GM21423 (cell line): ENCODE results near the gene GHR.

Source experiments
- ATAC-seq: cut with Tn5 transposase; IDR thresholded peaks from one replicate; pipeline ENCODE4 v1.9.1; 2021; ENCODE audit warnings: mild to moderate bottlenecking, moderate library complexity; ENCODE audit not compliant: unreplicated experiment

The GHR gene

GRCh38 chr5:42597318-42597937 lies 174.2 kb downstream of the GHR start:
- ATAC-seq = no peak

DNA sequence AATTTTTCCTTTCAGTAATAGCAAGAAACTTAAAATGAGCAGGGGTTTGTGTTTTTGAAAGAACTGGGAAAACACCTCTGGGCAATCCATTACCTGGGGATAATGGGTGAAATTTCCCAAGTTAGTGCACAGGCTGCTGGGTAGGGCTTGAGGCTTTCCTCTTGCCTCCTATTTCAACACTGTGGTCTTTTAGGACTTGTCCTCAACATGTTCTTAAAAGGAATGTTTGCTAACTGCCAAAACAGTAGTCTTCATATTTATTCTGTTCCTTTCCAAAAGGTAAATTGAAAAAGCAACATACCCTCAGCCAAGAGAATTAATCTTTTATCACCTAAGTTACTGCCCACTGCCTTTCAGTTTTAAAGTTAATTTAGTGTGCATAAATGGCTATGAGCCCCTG lies 175.1 kb downstream of the GHR start:
- no peak for ATAC-seq

- ATAC-seq = no peak
Observed at GRCh38 chr5:42599106-42599505, 175.9 kb downstream of the GHR start.

DNA sequence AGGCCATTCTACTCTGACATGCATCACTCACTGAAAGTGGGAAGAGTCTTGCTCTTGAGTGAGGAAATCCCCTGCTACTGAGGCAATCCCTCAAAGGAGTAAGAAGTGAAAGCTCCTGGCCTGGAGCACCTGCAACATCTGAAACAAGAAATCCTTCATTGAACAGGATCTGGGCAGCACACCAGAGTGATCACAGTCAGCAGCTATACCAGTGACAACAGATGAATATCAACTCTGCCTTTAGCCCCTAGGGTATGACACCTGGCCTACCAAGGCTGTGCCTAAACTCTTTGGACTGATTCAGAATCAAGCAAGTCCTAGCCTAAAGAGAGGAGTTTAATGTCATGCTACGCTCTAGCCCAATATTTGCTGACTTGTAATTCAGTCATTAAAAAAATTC lies 177.2 kb downstream of the GHR start:
- ATAC-seq = no peak

- no peak for ATAC-seq
Observed at GRCh38 chr5:42604171-42604711, 181.0 kb downstream of the GHR start.

DNA sequence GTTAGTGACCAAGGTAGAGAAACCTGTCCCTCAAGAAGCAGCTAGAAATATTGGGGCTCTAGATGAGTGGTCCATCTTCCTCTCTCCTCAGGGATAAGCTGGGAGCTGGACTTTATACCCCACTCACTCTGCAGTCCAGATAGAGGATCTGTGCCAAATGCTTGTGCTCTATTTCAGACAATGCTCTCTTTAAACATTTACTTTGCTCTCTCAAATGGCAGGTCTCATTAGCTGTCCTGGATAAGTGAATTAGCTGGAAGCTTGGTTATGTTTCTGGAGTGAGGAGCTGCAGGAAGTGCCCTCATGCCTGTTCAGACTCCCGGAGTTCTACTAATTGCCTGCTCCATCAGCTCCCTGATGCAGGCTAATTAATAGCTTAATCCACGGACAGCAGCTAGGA lies 182.3 kb downstream of the GHR start:
- ATAC-seq = no peak

GRCh38 chr5:42606464-42606869 lies 183.2 kb downstream of the GHR start:
- no peak for ATAC-seq

GRCh38 chr5:42611437-42611836 lies 188.2 kb downstream of the GHR start:
- no peak for ATAC-seq

GRCh38 chr5:42612750-42613366 lies 189.6 kb downstream of the GHR start:
- ATAC-seq = no peak

DNA sequence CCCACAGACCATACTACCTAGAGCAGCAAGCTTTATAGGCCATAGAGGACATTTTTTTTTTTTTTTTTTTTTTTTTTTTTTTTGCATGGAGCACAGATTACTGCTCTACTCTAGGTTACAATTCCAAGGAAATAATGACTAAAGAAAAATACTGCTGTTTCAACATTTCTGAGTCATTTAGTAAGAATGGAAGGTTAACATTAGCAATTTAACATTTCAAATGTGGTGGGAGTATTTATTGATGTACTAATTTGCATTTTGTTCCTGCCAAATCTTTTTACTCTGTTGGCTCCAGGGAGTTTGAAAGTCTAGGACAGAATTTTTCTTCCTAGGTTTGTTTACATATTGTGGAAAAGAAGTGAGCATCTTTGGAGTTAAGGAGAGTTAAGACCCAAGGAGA lies 191.3 kb downstream of the GHR start:
- no peak for ATAC-seq

DNA sequence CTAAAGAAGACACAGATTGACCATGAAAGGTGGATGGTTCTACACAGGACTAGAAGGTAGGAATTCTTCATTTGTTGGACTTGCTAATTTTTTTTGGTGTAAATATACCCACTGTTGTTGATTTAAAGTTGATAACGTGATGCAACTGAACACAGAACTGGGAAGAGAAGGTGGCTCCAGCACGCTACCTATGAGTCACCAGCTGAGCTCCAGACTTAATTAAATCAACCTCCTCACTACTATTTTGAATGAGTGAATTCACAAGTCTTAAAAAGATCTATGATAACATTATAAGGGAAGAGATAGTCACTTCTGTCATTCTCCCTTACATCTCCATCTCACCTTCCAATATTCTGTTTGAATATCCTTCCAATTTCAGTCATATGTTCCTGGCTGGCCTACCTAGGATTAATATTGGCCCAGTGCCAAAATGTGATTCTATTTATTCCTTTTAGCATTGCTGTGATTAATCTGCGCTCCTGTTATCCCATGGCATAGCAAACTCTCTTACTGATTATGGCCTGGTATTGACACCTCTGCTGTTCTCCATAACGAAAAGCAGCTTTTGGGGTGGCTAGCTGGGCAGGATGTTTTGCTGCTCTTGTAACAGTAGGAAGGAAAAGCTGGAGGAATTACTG lies 197.5 kb downstream of the GHR start:
- no peak for ATAC-seq

DNA sequence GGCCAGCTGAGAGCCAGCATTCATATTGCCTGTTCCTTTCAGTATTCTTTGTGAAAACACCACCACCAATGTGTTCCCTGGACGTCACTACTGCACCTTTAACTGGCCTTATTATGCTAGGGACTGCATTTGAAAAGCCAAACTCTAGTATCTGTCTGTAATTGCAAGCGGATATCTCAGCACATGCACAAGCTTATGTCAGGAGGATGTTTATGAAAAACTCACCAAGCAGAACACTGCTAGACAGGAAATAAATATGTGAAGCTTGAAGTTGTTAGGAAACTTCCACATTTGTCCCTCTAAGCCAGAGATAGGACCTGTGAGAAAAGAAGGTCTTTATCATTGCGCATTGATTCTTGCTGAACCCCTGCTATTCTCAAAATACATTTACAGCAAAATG lies 198.0 kb downstream of the GHR start:
- no peak for ATAC-seq

DNA sequence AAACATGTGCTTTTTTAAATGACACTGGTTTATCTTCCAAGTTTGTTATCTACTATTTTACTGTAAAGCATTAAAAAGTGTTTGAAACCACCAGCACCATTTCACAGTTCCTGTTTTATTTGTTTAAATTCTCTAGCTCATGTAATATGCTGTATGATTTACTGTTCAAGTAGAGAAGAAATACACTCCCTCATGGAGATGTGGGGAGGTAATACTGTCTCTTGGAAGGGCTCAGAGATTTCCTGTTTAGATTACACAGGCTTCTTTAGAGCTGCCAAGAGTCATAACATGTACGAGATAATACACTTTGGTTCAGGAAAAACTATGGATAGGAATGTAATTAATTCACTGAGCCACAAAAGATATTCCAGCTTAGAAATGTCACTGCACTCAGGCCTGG lies 198.4 kb downstream of the GHR start:
- no peak for ATAC-seq

- no peak for ATAC-seq
Observed at GRCh38 chr5:42624912-42625311, 201.7 kb downstream of the GHR start.

DNA sequence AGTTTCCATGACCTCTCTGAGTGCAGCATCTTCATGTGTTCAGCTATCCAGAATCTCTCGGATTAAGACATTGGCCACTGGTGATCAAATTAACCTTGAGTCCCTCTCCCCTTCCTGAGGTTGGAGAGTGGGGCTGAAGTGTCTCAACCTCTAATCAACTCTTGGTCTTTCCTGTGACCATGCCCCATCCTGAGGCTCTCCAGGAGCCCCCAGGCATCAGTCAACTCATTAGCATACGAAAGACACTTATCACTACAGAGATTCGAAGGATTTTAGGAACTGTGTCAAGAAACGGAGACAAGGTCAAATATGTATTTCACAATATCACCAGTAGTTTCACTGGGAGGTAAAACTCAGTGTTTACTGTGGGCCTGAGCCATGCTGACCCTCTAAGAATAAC lies 203.2 kb downstream of the GHR start:
- no peak for ATAC-seq

GRCh38 chr5:42628821-42629220 lies 205.6 kb downstream of the GHR start:
- no peak for ATAC-seq

DNA sequence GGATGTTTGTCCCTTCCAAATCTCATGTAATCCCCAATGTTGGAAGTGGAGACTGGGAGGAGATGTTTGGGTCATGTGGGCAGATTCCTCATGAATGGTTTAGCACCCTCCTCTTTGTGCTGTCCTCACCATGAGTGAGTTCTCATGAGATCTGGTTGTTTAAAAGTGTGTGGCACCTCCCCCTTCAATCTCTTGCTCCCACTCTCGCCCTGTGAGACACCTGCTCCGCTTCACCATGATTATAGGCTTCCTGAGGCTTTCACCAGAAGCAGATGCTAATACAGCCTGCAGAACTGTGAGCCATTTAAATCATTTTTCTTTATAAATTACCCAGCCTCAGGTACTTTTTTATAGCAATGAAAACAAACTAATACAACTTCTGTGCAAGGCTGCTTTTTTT lies 206.0 kb downstream of the GHR start:
- ATAC-seq = no peak

GRCh38 chr5:42631241-42631640 lies 208.0 kb downstream of the GHR start:
- ATAC-seq = no peak

DNA sequence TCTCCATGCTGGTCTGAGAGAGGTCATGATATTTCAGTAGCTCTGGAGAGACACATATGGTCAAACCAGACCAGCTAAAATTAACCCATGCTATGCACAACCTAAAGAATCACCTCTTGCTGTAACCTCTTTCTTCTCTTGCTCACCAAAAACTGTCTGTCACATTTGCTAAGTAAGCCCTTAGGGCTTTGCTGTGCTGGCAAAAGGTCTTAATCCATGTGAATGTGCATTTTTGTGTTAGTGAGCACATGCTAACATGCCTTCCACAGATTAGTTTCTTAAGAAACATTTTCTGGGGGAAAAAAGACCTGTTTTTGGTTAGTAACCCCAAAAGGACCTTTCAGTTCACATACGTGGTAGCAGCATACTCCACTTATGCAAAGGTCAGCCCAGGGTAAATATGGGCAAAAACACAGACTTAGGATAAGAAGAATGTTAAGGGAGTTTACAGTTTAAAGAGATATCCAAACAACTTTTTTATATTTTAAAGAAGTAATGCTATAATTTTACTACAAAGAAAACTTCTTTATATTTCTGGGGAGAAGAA lies 209.2 kb downstream of the GHR start:
- ATAC-seq = no peak

DNA sequence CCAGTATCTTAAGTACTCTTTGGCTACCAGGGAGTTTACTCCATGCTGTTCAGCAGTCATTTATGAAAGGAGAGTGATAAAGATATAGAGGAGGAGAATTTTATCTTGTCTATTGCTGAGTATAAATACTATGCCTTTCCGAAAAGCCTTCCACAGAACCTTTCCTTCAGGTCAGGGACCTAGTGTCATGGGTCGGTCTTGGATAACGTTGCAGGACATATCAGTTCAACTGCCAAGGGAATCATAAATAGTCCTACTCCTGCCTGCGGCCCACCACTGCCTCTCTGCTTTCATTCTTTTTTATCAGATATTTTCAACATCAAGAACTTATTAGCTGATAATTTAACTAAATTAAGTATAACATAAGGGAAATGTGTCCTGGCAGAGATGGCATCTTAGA lies 211.3 kb downstream of the GHR start:
- ATAC-seq = no peak

DNA sequence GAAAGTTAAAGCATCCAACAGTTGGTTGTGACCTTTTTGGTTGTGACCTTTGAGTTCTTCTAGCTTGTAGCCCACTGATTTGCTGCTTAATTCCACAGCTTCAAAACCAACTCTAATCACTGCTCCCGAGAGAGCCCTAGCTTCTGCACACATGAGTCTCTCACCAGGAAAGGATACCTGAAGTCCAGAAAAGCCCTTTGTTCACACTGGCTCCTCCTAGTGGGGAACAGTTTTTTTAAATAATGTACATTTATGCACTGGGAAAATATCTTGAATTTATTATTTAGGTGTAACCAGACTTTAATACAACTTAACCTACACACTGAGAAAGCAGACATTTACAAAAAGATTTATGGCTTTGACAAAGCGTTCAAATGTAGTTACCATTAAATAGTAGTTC lies 213.2 kb downstream of the GHR start:
- ATAC-seq = no peak

GRCh38 chr5:42636946-42637345 lies 213.7 kb downstream of the GHR start:
- ATAC-seq = no peak
